ENCODE results near the gene GSE1.

The GSE1 gene

GRCh38 chr16:85612801-85613603 lies at the start of gene GSE1:
Gene GSE1 (plus strand): TSS chr16:85613322. CDS start chr16:85613392, 70 bp downstream.
- peak; percentile 85 for DNase-seq

- no peak for DNase-seq
Measured at GRCh38 chr16:85563515-85564276, 49.4 kb upstream of the GSE1 start.

- no peak for DNase-seq
Measured at GRCh38 chr16:85564277-85565051, 48.7 kb upstream of the GSE1 start.

- DNase-seq = no peak
Measured at GRCh38 chr16:85565340-85565739, 47.8 kb upstream of the GSE1 start.

GRCh38 chr16:85565801-85566526 lies 47.2 kb upstream of the GSE1 start:
- no peak for DNase-seq

GRCh38 chr16:85566561-85567100 lies 46.5 kb upstream of the GSE1 start:
- no peak for DNase-seq

GRCh38 chr16:85567101-85567866 lies 45.8 kb upstream of the GSE1 start:
- no peak for DNase-seq

- no peak for DNase-seq
Measured at GRCh38 chr16:85567935-85568334, 45.2 kb upstream of the GSE1 start.

GRCh38 chr16:85568519-85568918 lies 44.6 kb upstream of the GSE1 start:
- no peak for DNase-seq

GRCh38 chr16:85569039-85569614 lies 44.0 kb upstream of the GSE1 start:
- DNase-seq = no peak

GRCh38 chr16:85569615-85570212 lies 43.4 kb upstream of the GSE1 start:
- DNase-seq = no peak

- DNase-seq = no peak
Measured at GRCh38 chr16:85570213-85570734, 42.8 kb upstream of the GSE1 start.

- DNase-seq = no peak
Measured at GRCh38 chr16:85570735-85571562, 42.2 kb upstream of the GSE1 start.

- DNase-seq = no peak
Measured at GRCh38 chr16:85571563-85571812, 41.6 kb upstream of the GSE1 start.

GRCh38 chr16:85571813-85572619 lies 41.1 kb upstream of the GSE1 start:
- DNase-seq = no peak

GRCh38 chr16:85573045-85573695 lies 40.0 kb upstream of the GSE1 start:
- DNase-seq = no peak

- no peak for DNase-seq
Measured at GRCh38 chr16:85573696-85574641, 39.2 kb upstream of the GSE1 start.
